Activated T-cell treated with anti-CD3 and anti-CD28 coated beads for 4 hours (primary cell): ENCODE measurements around the gene CYTH1.

Source experiments
- DNase-seq: peaks from one replicate; pipeline ENCODE4 v3.0.0-alpha.2; 2020

CYTH1 gene

DNA sequence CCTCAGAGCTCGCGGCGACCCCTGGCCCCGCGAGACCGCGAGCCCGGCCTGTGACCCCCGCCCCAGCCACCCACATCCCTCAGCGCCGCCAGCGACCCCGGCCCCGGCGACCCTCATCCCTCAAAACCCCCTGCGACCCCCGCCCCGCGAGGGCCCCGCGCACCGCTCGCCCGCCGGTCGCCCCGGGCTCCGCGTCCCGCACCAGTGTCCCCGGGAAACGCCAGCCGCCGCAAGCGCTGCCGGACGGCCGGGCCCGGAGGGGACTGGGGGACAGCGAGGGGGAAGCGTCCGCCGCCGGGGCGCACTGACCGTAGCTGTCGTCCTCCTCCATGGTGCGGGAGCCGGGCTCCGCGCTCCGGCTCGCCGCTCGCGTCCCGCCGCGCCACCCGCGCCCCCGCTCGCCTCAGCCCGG is at the start of gene CYTH1:
CYTH1 (minus strand) TSS at position 381 of the 412 bp plus-strand sequence; CDS start at position 331, 50 bp downstream.
- DNase-seq: no peak

DNA sequence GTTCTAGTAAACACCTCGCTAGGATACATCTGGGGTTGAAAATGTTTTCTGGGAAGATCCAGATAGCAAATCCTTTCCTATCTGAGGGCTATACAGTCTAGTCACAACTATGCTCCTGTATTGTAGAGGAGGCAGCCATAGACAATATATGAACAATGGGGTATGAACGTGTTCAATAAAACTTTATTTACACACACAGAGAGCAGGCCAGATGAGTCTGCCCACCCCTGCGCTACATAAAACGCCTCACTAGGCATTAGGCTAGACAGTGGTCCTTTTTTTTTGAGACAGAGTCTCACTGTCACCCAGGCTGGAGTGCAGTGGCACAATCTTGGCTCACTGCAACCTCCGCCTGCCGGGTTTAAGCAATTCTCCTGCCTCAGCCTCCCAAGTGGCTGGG is 47.4 kb upstream of the CYTH1 start:
- no peak for DNase-seq

GRCh38 chr17:78828470-78829185 is 46.6 kb upstream of the CYTH1 start:
- DNase-seq: no peak

GRCh38 chr17:78826836-78827509 is 44.9 kb upstream of the CYTH1 start:
- no peak for DNase-seq

DNA sequence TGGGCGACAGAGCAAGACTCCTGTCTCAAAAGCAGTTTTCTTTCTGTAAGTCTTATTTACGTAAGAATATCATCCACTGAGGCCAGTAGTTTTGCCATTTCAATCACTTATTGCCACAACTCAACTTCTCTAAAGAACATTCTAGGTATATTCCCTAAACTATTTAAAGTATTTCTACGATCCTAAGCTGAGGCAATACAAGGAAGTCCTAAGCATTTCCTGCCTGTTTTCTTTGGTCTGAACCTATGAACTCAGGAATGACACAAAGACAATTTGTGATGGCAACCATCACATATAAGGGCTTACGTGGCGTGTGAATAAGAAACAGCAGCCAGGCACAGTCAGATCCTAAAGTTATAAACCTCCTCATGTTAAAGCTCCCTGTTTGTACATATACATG is 44.3 kb upstream of the CYTH1 start:
- no peak for DNase-seq

GRCh38 chr17:78825696-78826095 is 43.6 kb upstream of the CYTH1 start:
- no peak for DNase-seq

DNA sequence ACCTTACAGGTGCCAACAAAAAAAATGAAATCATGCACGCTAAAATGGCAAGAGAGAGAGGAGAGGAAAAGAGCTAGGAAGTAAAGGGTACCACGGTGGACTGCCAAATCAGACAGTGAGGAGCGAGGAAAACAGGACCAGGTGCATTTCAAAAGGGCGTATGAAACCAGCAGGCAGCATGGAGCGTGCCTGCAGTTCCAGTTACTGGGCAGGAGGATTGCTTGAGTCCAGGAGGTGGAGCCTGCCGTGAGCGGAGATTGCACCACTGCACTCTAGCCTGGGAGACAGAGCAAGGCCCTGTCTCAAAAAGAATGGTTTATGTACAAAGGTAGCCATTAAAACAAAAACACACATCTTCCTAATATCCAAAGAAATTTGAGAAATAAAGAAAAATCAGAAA is 42.2 kb upstream of the CYTH1 start:
- no peak for DNase-seq

DNA sequence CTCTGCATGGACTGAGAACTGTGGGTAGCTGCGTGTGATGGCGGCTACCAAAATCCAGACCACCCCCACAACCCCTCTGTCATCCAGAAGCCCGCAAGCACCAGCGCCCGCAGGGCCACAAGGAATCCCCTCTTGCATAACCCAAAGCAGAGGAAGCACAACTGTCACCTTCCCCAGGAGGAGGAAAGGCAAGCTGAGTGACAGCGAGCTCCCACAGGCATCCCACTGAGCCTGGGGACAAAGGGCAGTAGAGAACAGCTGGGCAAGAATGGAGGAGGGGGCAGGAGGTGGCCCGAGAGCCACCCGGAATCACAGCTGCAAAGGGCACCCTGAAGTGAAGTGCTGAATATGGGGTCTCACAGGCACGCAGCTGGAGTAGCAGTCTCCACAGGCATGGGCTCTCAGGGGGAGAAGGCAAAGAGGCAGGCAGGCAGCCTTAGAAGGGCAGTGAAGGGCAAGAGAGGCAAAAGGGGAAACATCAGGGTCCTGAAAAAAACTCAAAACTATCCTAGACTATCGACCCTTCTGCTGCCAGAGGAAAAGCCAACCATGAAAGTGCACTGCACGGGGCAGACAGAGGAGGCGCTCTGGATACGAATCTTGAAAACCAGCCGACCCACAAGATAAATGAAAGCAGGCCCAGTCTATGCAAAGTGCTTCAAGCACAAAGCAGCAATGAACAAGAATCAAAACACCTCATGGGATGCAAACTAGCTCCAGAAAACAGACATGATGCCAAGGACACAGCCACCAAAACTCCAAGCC is 41.4 kb upstream of the CYTH1 start:
- DNase-seq: no peak

DNA sequence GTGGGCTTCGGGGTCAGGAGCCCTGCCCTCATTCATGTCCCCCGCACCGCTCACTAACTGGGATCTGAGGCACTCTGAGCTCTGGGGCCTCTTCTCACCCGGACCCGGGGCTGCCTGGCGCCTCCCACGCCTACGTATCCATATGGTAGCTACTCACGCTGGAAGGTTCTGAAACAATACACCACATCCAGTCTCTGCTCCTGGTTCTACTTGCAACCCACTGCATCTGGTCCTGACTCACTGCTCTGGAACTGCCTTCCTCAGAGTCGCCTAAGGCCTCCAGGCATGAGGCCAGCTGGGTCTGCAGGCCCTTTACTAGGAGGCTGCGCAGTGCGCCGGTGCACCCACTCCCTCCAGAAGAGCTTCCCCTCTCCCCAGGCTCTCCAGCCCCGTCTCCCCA is 40.5 kb upstream of the CYTH1 start:
- no peak for DNase-seq

DNA sequence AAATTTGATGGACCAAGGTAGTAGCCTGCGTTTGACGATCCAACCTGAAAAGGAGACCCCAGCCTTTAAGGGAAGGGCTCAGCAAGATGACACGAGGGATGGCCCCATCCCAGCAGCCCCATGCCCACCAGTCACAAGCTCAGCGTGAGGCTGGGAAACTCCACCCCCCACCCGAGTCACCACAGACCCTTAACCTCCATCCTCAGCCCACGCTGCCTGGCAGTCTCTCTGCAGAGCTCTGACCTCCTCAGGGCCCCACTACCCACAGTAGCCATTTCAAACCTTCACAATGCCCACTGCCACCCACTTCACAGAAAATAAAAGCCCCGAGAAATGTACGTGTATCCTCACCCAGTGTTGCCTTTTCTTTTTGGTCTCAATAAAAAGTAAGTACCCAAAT is 39.9 kb upstream of the CYTH1 start:
- DNase-seq: no peak

- DNase-seq: no peak
These were observed 38.8 kb upstream of the CYTH1 start for GRCh38 chr17:78820841-78821240.

GRCh38 chr17:78819806-78820792 is 38.0 kb upstream of the CYTH1 start:
- no peak for DNase-seq

GRCh38 chr17:78819402-78819801 is 37.3 kb upstream of the CYTH1 start:
- no peak for DNase-seq

GRCh38 chr17:78818932-78819331 is 36.9 kb upstream of the CYTH1 start:
- peak; percentile 23 for DNase-seq

- DNase-seq: no peak
These were observed 36.2 kb upstream of the CYTH1 start for GRCh38 chr17:78818152-78818846.

DNA sequence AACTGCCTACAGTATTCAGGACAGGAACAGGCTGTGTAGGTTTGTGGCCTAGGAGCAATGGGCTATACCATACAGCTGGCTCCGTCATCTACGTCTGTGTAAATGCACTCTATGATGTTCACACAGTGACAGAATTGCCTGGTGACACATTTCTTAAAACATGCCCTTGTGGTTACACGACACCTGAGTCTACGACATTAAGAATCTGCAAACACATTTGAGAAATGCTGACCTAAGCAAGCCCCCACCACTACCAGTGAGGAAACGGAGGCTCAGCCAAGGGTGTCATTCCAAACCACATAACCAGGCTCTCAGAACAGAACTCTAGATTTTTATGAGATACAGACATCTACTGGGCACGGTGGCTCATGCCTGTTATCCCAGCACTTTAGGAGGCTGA is 35.0 kb upstream of the CYTH1 start:
- DNase-seq: peak; percentile 33

- no peak for DNase-seq
These were observed 33.6 kb upstream of the CYTH1 start for GRCh38 chr17:78815696-78816095.

- DNase-seq: no peak
These were observed 30.8 kb upstream of the CYTH1 start for GRCh38 chr17:78812855-78813254.

- DNase-seq: no peak
These were observed 26.1 kb upstream of the CYTH1 start for GRCh38 chr17:78808163-78808562.

DNA sequence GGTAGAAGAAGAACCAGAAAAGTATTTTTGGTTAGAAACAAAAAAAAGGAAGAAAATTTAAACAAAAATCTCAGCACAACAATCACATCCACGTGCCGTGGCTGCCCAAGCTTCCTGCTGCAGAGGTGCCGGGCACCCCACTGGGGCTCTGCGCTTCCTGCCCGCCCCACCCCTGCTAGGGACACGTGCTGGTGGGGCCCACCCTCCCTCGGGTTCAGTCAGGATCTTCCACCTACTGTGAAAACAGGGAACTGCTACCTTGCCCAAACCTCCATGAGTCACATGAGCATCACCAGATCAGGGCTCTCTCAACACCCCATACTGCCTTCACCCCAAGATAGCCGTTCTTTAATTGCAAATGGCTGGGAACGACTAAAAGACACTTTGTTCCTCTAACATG is 24.4 kb upstream of the CYTH1 start:
- DNase-seq: no peak

DNA sequence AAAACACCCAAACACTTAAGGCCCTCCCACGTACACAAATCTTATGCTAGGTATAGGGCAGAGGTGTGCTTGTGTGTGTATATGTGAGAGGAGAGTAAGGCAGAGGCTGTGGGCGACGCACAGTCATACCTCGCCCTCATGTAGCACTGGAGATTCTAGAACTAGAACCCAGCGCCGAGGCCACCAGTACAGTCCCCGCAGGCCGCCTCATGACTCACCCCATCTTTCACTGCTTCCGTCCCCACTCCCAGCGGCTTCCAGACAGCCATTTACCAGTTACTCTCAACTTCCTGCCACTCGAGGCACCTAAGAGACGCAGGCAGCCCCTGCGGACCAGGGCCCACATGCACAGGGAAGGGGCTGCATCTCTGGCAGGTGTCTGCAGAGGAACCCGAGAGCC is 23.2 kb upstream of the CYTH1 start:
- DNase-seq: peak; percentile 45

DNA sequence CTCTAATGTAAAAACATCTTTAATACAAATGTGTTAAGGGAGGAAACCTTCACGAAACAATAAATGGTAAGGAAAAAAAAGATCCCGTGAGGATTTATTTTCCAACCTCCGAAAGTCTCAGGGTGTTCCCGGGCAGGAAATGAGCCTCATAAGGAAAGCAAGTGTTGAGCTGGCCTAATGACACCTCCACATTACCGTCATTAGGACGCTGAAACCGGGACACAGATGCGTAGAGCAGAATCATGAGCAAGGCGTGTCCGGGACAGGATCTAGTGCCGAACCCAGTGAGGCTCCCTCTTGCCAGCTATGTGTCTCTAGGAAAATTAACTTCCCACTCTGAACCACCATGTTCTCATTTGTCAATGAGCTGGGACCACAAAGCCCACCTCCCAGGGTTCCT is 22.7 kb upstream of the CYTH1 start:
- DNase-seq: no peak
